Prostate gland (tissue), 2 donors: ENCODE data around the gene WHRN.

Source experiments
- CTCF ChIP-seq, 4 experiments: fragments of 200-600 bp in 2 of 4; fragments of 450-650 bp in 2 of 4; sonication (generic) in 2 of 4; IDR thresholded peaks; 1 replicate in 3 of 4; 2 replicates in 1 of 4; pipeline ENCODE4 v1.5.1; 2016 to 2019; ENCODE audit warnings: antibody characterized with exemption in 4 of 4, mild to moderate bottlenecking in 2 of 4, moderate library complexity in 2 of 4
- POLR2A ChIP-seq: fragments of 450-650 bp; IDR thresholded peaks from one replicate; pipeline ENCODE4 v1.6.1; 2016; ENCODE audit warnings: antibody characterized with exemption, mild to moderate bottlenecking
- POLR2AphosphoS5 ChIP-seq: sonication (generic); formaldehyde crosslinking; IDR thresholded peaks from one replicate; pipeline ENCODE4 v1.6.1; 2017; ENCODE audit warnings: antibody characterized with exemption

- no peak for TF ChIP-seq CTCF (IDR thresholded peaks at IDR 0.05)
- TF ChIP-seq POLR2A = no peak
- TF ChIP-seq POLR2AphosphoS5 = no peak
Observed at GRCh38 chr9:114397219-114397847, 107.9 kb downstream of the WHRN start.
